22Rv1 (cell line): ENCODE data around the gene ASPHD1.
A peak's percentile ranks its signal among the peaks of the same experiment; 100 is the strongest.

ENCODE experiments used
- H3K27ac ChIP-seq: fragments of 450-650 bp; 2 replicates; pipeline ENCODE4 v1.5.1; 2017
- CTCF ChIP-seq: fragments of 450-650 bp; IDR thresholded peaks from 2 replicates; pipeline ENCODE4 v1.5.1; 2017; ENCODE audit warnings: mild to moderate bottlenecking
- ZFX ChIP-seq: fragments of 450-650 bp; IDR thresholded peaks from 2 replicates; pipeline ENCODE4 v1.6.1; 2017; ENCODE audit warnings: antibody characterized with exemption, borderline replicate concordance

Gene ASPHD1

GRCh38 chr16:29900102-29900887 is at the start of gene ASPHD1:
Gene ASPHD1 (plus strand): TSS chr16:29900488. CDS start chr16:29900972, 484 bp downstream.
- peak within 1 kb of the TSS; percentile 93 for H3K27ac ChIP-seq
- no peak for TF ChIP-seq CTCF
- no peak for TF ChIP-seq ZFX

GRCh38 chr16:29850998-29851397 is 49.3 kb upstream of the ASPHD1 start:
- no peak overlapping the region for H3K27ac ChIP-seq
- TF ChIP-seq ZFX (no peak), CTCF (no peak)

- no peak overlapping the region for H3K27ac ChIP-seq
- TF ChIP-seq CTCF, result no peak
- no peak for TF ChIP-seq ZFX
Observed at GRCh38 chr16:29852654-29853053, 47.6 kb upstream of the ASPHD1 start.

GRCh38 chr16:29854520-29855100 is 45.7 kb upstream of the ASPHD1 start:
- TF ChIP-seq ZFX (no peak), CTCF (no peak)
- no peak overlapping the region for H3K27ac ChIP-seq

GRCh38 chr16:29857133-29857760 is 43.0 kb upstream of the ASPHD1 start:
- TF ChIP-seq CTCF (no peak), ZFX (no peak)
- H3K27ac ChIP-seq, result no peak overlapping the region

GRCh38 chr16:29858149-29858849 is 42.0 kb upstream of the ASPHD1 start:
- TF ChIP-seq ZFX (no peak), CTCF (no peak)
- H3K27ac ChIP-seq, result no peak overlapping the region
